Tibial nerve (tissue), 4 donors: Measurements from ENCODE around the gene TRIM43B.
"Not testable (repeated sequence)": the region's sequence is repeated elsewhere in the genome, so short reads cannot be mapped to it uniquely, and the experiment has no call there.

Experiments
- CTCF ChIP-seq, 5 experiments: fragments of 200-600 bp in 3 of 5; fragments of 450-650 bp in 2 of 5; sonication (generic) in 3 of 5; IDR thresholded peaks; one replicate each; pipeline ENCODE4 v1.5.1; 2016 to 2019; ENCODE audit warnings: antibody characterized with exemption in 5 of 5, mild to moderate bottlenecking in 3 of 5, moderate library complexity in 2 of 5
- EP300 ChIP-seq, 2 donors: sonication (generic); formaldehyde crosslinking; IDR thresholded peaks; one replicate each; pipeline ENCODE4 v1.6.1; 2017; ENCODE audit warnings: antibody characterized with exemption in 2 of 2, mild to moderate bottlenecking in 1 of 2
- POLR2A ChIP-seq, 2 donors: fragments of 450-650 bp; IDR thresholded peaks; one replicate each; pipeline ENCODE4 v1.6.1; 2017; ENCODE audit warnings: antibody characterized with exemption in 2 of 2, mild to moderate bottlenecking in 2 of 2, moderate library complexity in 2 of 2

DNA sequence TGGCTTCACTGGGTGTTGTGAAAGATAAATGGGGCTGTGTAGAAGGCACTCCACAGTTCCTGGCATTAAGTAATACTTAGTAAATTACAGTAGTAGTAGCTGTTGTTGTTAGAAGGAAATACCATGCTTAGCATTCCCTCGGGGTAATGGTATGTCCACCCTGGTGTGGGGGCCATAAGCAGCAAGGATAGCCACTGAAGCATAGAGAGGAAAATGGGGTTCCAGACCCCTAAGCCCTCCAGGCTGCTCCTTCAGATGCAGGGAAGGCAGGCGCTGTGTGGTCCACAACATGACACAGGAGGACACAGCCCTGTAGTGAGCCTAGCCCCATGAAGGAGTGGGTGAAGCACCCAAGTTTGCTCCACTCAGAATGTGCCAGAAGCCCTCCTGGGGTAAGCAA, 50.6 kb downstream of the TRIM43B start:
- TF ChIP-seq EP300, CTCF, POLR2A (IDR thresholded peaks at IDR 0.05): not testable (repeated sequence)
